Astrocyte (in vitro differentiated cells and primary cell): Measurements from ENCODE around the gene FAM229A. TPM values are rescaled to one million over a fixed set of nuclear protein-coding genes. Genes with fewer than 3 reads are reported as not detected.

Experiments
- DNase-seq: peaks from one replicate; pipeline ENCODE4 v3.0.0-alpha.2; 2010; ENCODE audit warnings: low read depth
- FAIRE-seq: peaks from 2 replicates; lab custom pipeline; 2011; peaks lifted over from hg19 to GRCh38; lab: Jason Lieb, UNC
- H2AFZ ChIP-seq: 2 replicates; pipeline ENCODE4 v1.6.0; 2012; ENCODE audit warnings: low read depth, low read length, inconsistent platforms
- H3K27ac ChIP-seq: 2 replicates; pipeline ENCODE4 v1.5.1; 2011; ENCODE audit warnings: low read depth, low read length, inconsistent platforms
- H3K27me3 ChIP-seq: 2 replicates; pipeline ENCODE4 v1.6.0; 2011; ENCODE audit warnings: low read length, inconsistent platforms; ENCODE audit not compliant: insufficient read depth
- H3K36me3 ChIP-seq: 2 replicates; pipeline ENCODE4 v1.5.1; 2011; ENCODE audit warnings: low read length, inconsistent platforms; ENCODE audit not compliant: insufficient read depth
- H3K4me1 ChIP-seq: 2 replicates; pipeline ENCODE4 v1.5.1; 2011; ENCODE audit warnings: low read length, inconsistent platforms; ENCODE audit not compliant: insufficient read depth
- H3K4me2 ChIP-seq: 2 replicates; pipeline ENCODE4 v1.6.0; 2012; ENCODE audit warnings: low read length, inconsistent platforms
- H3K4me3 ChIP-seq: 2 replicates; pipeline ENCODE4 v1.5.1; 2011; ENCODE audit warnings: low read depth, mild to moderate bottlenecking, low read length, inconsistent platforms; ENCODE audit not compliant: insufficient read depth
- H3K79me2 ChIP-seq: 2 replicates; pipeline ENCODE4 v1.6.0; 2012; ENCODE audit warnings: mild to moderate bottlenecking, low read length, inconsistent platforms; ENCODE audit not compliant: insufficient read depth
- H3K9ac ChIP-seq: 2 replicates; pipeline ENCODE4 v1.6.0; 2012; ENCODE audit warnings: mild to moderate bottlenecking, low read length, inconsistent platforms
- H3K9me3 ChIP-seq: 2 replicates; pipeline ENCODE4 v1.5.1; 2012; ENCODE audit warnings: low read depth, mild to moderate bottlenecking, low read length, inconsistent platforms; ENCODE audit not compliant: insufficient read depth
- H4K20me1 ChIP-seq: 2 replicates; pipeline ENCODE4 v1.6.0; 2012; ENCODE audit warnings: low read length, inconsistent platforms; ENCODE audit not compliant: insufficient read depth
- H3K27ac Mint-ChIP-seq: one replicate; pipeline ENCODE4 v1.8.0; 2021; ENCODE audit warnings: mild to moderate bottlenecking, mixed read lengths; ENCODE audit not compliant: unreplicated experiment
- H3K27me3 Mint-ChIP-seq: one replicate; pipeline ENCODE4 v1.8.0; 2021; ENCODE audit warnings: low read depth, mixed read lengths; ENCODE audit not compliant: unreplicated experiment
- H3K36me3 Mint-ChIP-seq: one replicate; pipeline ENCODE4 v1.8.0; 2021; ENCODE audit warnings: low read depth, mixed read lengths; ENCODE audit not compliant: unreplicated experiment
- H3K4me1 Mint-ChIP-seq: one replicate; pipeline ENCODE4 v1.8.0; 2021; ENCODE audit warnings: low read depth, mixed read lengths; ENCODE audit not compliant: unreplicated experiment
- H3K4me3 Mint-ChIP-seq: one replicate; pipeline ENCODE4 v1.8.0; 2021; ENCODE audit warnings: mild to moderate bottlenecking, moderate library complexity, mixed read lengths; ENCODE audit not compliant: unreplicated experiment
- H3K9me3 Mint-ChIP-seq: one replicate; pipeline ENCODE4 v1.8.0; 2021; ENCODE audit warnings: mild to moderate bottlenecking, mixed read lengths; ENCODE audit not compliant: unreplicated experiment
- CTCF ChIP-seq: IDR thresholded peaks from 2 replicates; pipeline ENCODE4 v1.5.1; 2011; ENCODE audit warnings: low read depth, mild to moderate bottlenecking, inconsistent platforms, low read length, moderate library complexity; ENCODE audit not compliant: insufficient read depth
- EZH2 ChIP-seq: IDR thresholded peaks from 2 replicates; pipeline ENCODE4 v1.6.1; 2012; ENCODE audit warnings: mild to moderate bottlenecking, low read length, inconsistent platforms; ENCODE audit not compliant: insufficient read depth
- total RNA-seq: library from RNA; stranded (reverse); gene quantifications from 2 replicates; pipeline ENCODE4 v1.2.1, GENCODE V29; 2021

The FAM229A gene
- total RNA-seq, 1 donor from 2014 or later, result 4.2 TPM

- Histone ChIP-seq H3K4me3 (no peak overlapping the region), H4K20me1 (peaks cover 66% of the 10 kb centered on the region), H3K27ac (no peak overlapping the region), H3K9me3 (no peaks in the 10 kb centered on the region), H3K27me3 (no peaks in the 10 kb centered on the region), H3K4me2 (peak overlapping the region; percentile 87), H3K9ac (peak overlapping the region; percentile 90), H3K4me1 (peaks cover 31% of the 10 kb centered on the region), H3K79me2 (peaks cover 36% of the 10 kb centered on the region), H3K36me3 (peaks cover 35% of the 10 kb centered on the region), H2AFZ (no peak overlapping the region)
- H3K4me3 Mint-ChIP-seq, result peak overlapping the region; percentile 95
- peaks cover 29% of the 10 kb centered on the region for H3K36me3 Mint-ChIP-seq
- peaks cover 1% of the 10 kb centered on the region for H3K9me3 Mint-ChIP-seq
- FAIRE-seq, result no peak
- peaks cover 30% of the 10 kb centered on the region for H3K4me1 Mint-ChIP-seq
- DNase-seq, result no peak
- no peaks in the 10 kb centered on the region for H3K27me3 Mint-ChIP-seq
- H3K27ac Mint-ChIP-seq, result peak overlapping the region; percentile 35
- no peak for TF ChIP-seq CTCF
- TF ChIP-seq EZH2, result no peak
These were observed 28.9 kb downstream of the FAM229A start for GRCh38 chr1:32333251-32333963.

GRCh38 chr1:32332290-32333079 lies 29.8 kb downstream of the FAM229A start:
- TF ChIP-seq CTCF, result no peak
- no peak for TF ChIP-seq EZH2
- Histone ChIP-seq H3K79me2 (peaks cover 36% of the 10 kb centered on the region), H3K36me3 (peaks cover 41% of the 10 kb centered on the region), H4K20me1 (peaks cover 72% of the 10 kb centered on the region), H3K9me3 (no peaks in the 10 kb centered on the region), H3K4me1 (peaks cover 21% of the 10 kb centered on the region), H3K9ac (no peak overlapping the region), H2AFZ (no peak overlapping the region), H3K27me3 (no peaks in the 10 kb centered on the region), H3K4me3 (no peak overlapping the region), H3K4me2 (no peak overlapping the region), H3K27ac (no peak overlapping the region)
- DNase-seq (no peak), FAIRE-seq (no peak)
- Mint-ChIP-seq H3K27me3 (no peaks in the 10 kb centered on the region), H3K27ac (no peak overlapping the region), H3K4me3 (no peak overlapping the region), H3K4me1 (peaks cover 23% of the 10 kb centered on the region), H3K36me3 (peaks cover 31% of the 10 kb centered on the region), H3K9me3 (peaks cover 1% of the 10 kb centered on the region)
